Pancreas (tissue), 10 donors: Measurements from ENCODE around the gene MTX1. TPM values are rescaled to one million over a fixed set of nuclear protein-coding genes. Genes with fewer than 3 reads are reported as not detected.
"Not testable (repeated sequence)": the region's sequence is repeated elsewhere in the genome, so short reads cannot be mapped to it uniquely, and the experiment has no call there.

Experiments
- ATAC-seq, 4 donors: fragments of 200-7000 bp; cut with Tn5 transposase; one replicate each; pipeline versions ENCODE4 v1.8.0 to v1.9.1; 2020; ENCODE audit warnings: mild to moderate bottlenecking in 4 of 4, moderate library complexity in 4 of 4
- DNase-seq, 6 donors: peaks; one replicate each; pipeline ENCODE4 v3.0.0-alpha.2; 2020
- FAIRE-seq: peaks from 2 replicates; lab custom pipeline; 2012; peaks lifted over from hg19 to GRCh38; lab: Jason Lieb, UNC
- H3K27ac ChIP-seq, 4 donors: fragments of 200-600 bp; sonication (generic); 1 replicate in 3 of 4; 2 replicates in 1 of 4; pipeline versions ENCODE4 v1.5.0 to v1.8.0; 2020
- H3K27me3 ChIP-seq, 4 donors: fragments of 200-600 bp; one replicate each; pipeline ENCODE4 v1.8.0; 2021
- H3K36me3 ChIP-seq, 3 donors: fragments of 200-600 bp; sonication (generic) in 1 of 3; one replicate each; pipeline versions ENCODE4 v1.5.0 to v1.8.0; 2020 to 2021
- H3K4me1 ChIP-seq, 3 donors: fragments of 200-600 bp; one replicate each; pipeline ENCODE4 v1.8.0; 2021
- H3K4me3 ChIP-seq, 4 donors: fragments of 200-600 bp; sonication (generic) in 2 of 4; one replicate each; pipeline versions ENCODE4 v1.5.0 to v1.8.0; 2020 to 2021
- H3K9me3 ChIP-seq, 4 donors: fragments of 200-600 bp; one replicate each; pipeline ENCODE4 v1.8.0; 2021
- CTCF ChIP-seq, 4 donors: fragments of 200-600 bp; sonication (generic) in 3 of 4; IDR thresholded peaks; one replicate each; pipeline versions ENCODE4 v1.5.0 to v1.8.0; 2021; ENCODE audit warnings: antibody characterized with exemption in 4 of 4
- WGBS, 2 donors: extraction: QIAGEN DNeasy Blood & Tissue Kit; methylation state at CpG; one replicate each; pipeline ENCODE4 v1.1.7; 2013; 5-methylcytosine and 5-hydroxymethylcytosine counted together
- intact Hi-C, 3 donors: fragments of 100-400 bp; cut with DNase I; formaldehyde crosslinking; loops; one replicate each; pipeline versions ENCODE4 v1.11.1 to v1.14.2; 2022
- polyA plus RNA-seq, 2 donors: library from polyadenylated mRNA; stranded (reverse); fragments of 200-250 nt; gene quantifications; one replicate each; pipeline ENCODE4 v1.2.3, GENCODE V29; 2013
- total RNA-seq, 6 donors: library from RNA; stranded (reverse); fragmentation: NEBNext Ultra II Directional in 4 of 6; extraction: Animal tissue kit (Norgen Biotek cat#: 25700) in 4 of 6; gene quantifications; one replicate each; pipeline versions ENCODE4 v1.2.1 to v1.2.4, GENCODE V29; 2021 to 2023
- donor health status: healthy with polysubstance abuse.
- donor health status: DM: no; HTN: no; CAD: no; lungs with moderate emphysema.
- donor health status: DM: no; HTN: no; CAD: no.
- donor health status: control.
- donor health status: control.
- donor health status: Bipolar disorder and iron deficiency.
- donor health status: DM: yes; HTN: yes; CAD: no.
- donor health status: DM: no; HTN: no; CAD: no.
- donor health status: DM: no; HTN: no; CAD: no.
- donor health status: DM: yes; HTN: yes; CAD: no.

Gene MTX1
- total and polyA plus RNA-seq, 8 donors: 10.7 to 36.8 (median 16.5) TPM

GRCh38 chr1:155193275-155193990 lies 15.1 kb upstream of the MTX1 start:
- intact Hi-C loops: no loop called here
- H3K4me1 ChIP-seq: peaks cover 9 to 11% (median 9%) of the 10 kb centered on the region in 3 donors
- DNase-seq: peak; percentile 84 to 96 (median 92)
- WGBS, 2 donors: 1% methylated on average over 38 of the region's 38 CpGs
- ATAC-seq: peak; percentile 71 to 84 (median 78)
- H3K27ac ChIP-seq: peak overlapping the region; percentile 74 to 94 (median 85)
- no peaks in the 10 kb centered on the region for H3K9me3 ChIP-seq
- no peaks in the 10 kb centered on the region for H3K36me3 ChIP-seq
- peak overlapping the region in 3 of 4 donors; percentile 11 to 50 (median 46) for H3K4me3 ChIP-seq
- H3K27me3 ChIP-seq: no peaks in the 10 kb centered on the region
- no peak for FAIRE-seq
- peak; percentile 89 to 97 (median 96) for TF ChIP-seq CTCF (IDR thresholded peaks at IDR 0.05)

- WGBS, 2 donors: 14 to 17% methylated on average over 15 to 16 of the region's 16 CpGs
- Histone ChIP-seq H3K4me3 (peak overlapping the region in 3 of 4 donors; percentile 11 to 50 (median 46)), H3K4me1 (peaks cover 9 to 11% (median 9%) of the 10 kb centered on the region in 3 donors), H3K27ac (peak overlapping the region; percentile 74 to 94 (median 85))
- H3K36me3 ChIP-seq, H3K9me3 ChIP-seq, H3K27me3 ChIP-seq, ATAC-seq, intact Hi-C loops, FAIRE-seq: not testable (repeated sequence)
- peak in 1 of 6 donors; percentile 42 for DNase-seq
Observed at GRCh38 chr1:155193991-155194240, 14.6 kb upstream of the MTX1 start.

GRCh38 chr1:155195201-155196102 lies 13.0 kb upstream of the MTX1 start:
- Histone ChIP-seq H3K4me1 (peaks cover 9 to 11% (median 9%) of the 10 kb centered on the region in 3 donors), H3K4me3 (peak overlapping the region in 3 of 4 donors; percentile 10 to 50 (median 46))
- no peak for FAIRE-seq

GRCh38 chr1:155196103-155196892 lies 12.2 kb upstream of the MTX1 start:
- H3K4me3 ChIP-seq: no peak overlapping the region
- no peak for FAIRE-seq
- peak overlapping the region in 3 of 4 donors; percentile 45 to 61 (median 58) for H3K27ac ChIP-seq
- no peak for TF ChIP-seq CTCF (IDR thresholded peaks at IDR 0.05)
- DNase-seq: peak in 2 of 6 donors; percentile 57 to 58
- intact Hi-C loops: no loop called here
- no peak for ATAC-seq
- no peaks in the 10 kb centered on the region for H3K36me3 ChIP-seq
- peaks cover 9 to 11% (median 9%) of the 10 kb centered on the region in 3 donors for H3K4me1 ChIP-seq
- no peaks in the 10 kb centered on the region for H3K27me3 ChIP-seq
- WGBS, 2 donors: 81 to 86% methylated on average over 6 of the region's 6 CpGs
- no peaks in the 10 kb centered on the region for H3K9me3 ChIP-seq

More at GRCh38 chr1:155195201-155196102, 13.0 kb upstream of the MTX1 start:
- 26 to 30% methylated on average over 26 to 27 of the region's 27 CpGs for WGBS, 2 donors
- ATAC-seq: no peak
- no peak for TF ChIP-seq CTCF (IDR thresholded peaks at IDR 0.05)
- peak overlapping the region in 3 of 4 donors; percentile 77 to 94 (median 93) for H3K27ac ChIP-seq
- H3K9me3 ChIP-seq: no peaks in the 10 kb centered on the region
- intact Hi-C loops: no loop called here
- DNase-seq: peak in 2 of 6 donors; percentile 10 to 22
- no peaks in the 10 kb centered on the region for H3K27me3 ChIP-seq
- no peaks in the 10 kb centered on the region for H3K36me3 ChIP-seq
